Vagina (tissue), 2 donors: ENCODE data around the gene CACNA1I. TPM values are rescaled to one million over a fixed set of nuclear protein-coding genes. Genes with fewer than 3 reads are reported as not detected.

Experiments
- DNase-seq, 2 donors: peaks; one replicate each; pipeline ENCODE4 v3.0.0-alpha.2; 2017; ENCODE audit errors: extremely low spot score in 2 of 2
- H3K27ac ChIP-seq: fragments of 200-600 bp; sonication (generic); one replicate; pipeline ENCODE4 v1.5.1; 2019
- H3K27me3 ChIP-seq: fragments of 200-600 bp; sonication (generic); one replicate; pipeline ENCODE4 v1.5.1; 2019
- H3K36me3 ChIP-seq, 2 donors: fragments of 200-600 bp; sonication (generic); one replicate each; pipeline ENCODE4 v1.5.1; 2017 to 2019
- H3K4me1 ChIP-seq: fragments of 200-600 bp; sonication (generic); one replicate; pipeline ENCODE4 v1.5.1; 2019
- H3K4me3 ChIP-seq, 2 donors: fragments of 200-600 bp; sonication (generic); 1 replicate in 1 of 2; 2 replicates in 1 of 2; pipeline ENCODE4 v1.5.1; 2016 to 2019
- H3K9me3 ChIP-seq: fragments of 200-600 bp; sonication (generic); one replicate; pipeline ENCODE4 v1.5.1; 2019
- CTCF ChIP-seq, 3 experiments: fragments of 450-650 bp in 2 of 3; fragments of 200-600 bp in 1 of 3; sonication (generic) in 1 of 3; IDR thresholded peaks; one replicate each; pipeline ENCODE4 v1.5.1; 2017 to 2019; ENCODE audit warnings: antibody characterized with exemption in 3 of 3, mild to moderate bottlenecking in 2 of 3, moderate library complexity in 2 of 3
- POLR2A ChIP-seq, 2 donors: fragments of 450-650 bp; IDR thresholded peaks; one replicate each; pipeline ENCODE4 v1.6.1; 2017; ENCODE audit warnings: antibody characterized with exemption in 2 of 2, mild to moderate bottlenecking in 2 of 2, moderate library complexity in 2 of 2
- POLR2AphosphoS5 ChIP-seq, 2 donors: sonication (generic); formaldehyde crosslinking; IDR thresholded peaks; one replicate each; pipeline ENCODE4 v1.9.0; 2017; ENCODE audit warnings: antibody characterized with exemption in 2 of 2, mild to moderate bottlenecking in 2 of 2, low read depth in 1 of 2; ENCODE audit not compliant: insufficient read depth in 1 of 2
- intact Hi-C: fragments of 100-400 bp; cut with DNase I; formaldehyde crosslinking; loops from one replicate; pipeline ENCODE4 v1.15.1; 2023
- total RNA-seq: library from RNA; depleted of rRNA; stranded (reverse); fragments of >200 nt; gene quantifications from one replicate; pipeline ENCODE4 v1.2.3, GENCODE V29; 2016

CACNA1I gene
- total RNA-seq, 1 donor from 2014 or later, result 1.2 TPM

- DNase-seq, result no peak
- TF ChIP-seq CTCF (IDR thresholded peaks at IDR 0.05), result no peak
- TF ChIP-seq POLR2A (IDR thresholded peaks at IDR 0.05), result no peak
- no peak for TF ChIP-seq POLR2AphosphoS5 (IDR thresholded peaks at IDR 0.05; ENCODE audit: insufficient read depth in 1 of 2, low read depth in 1 of 2)
- H3K27me3 ChIP-seq, result no peaks in the 10 kb centered on the region
- no peaks in the 10 kb centered on the region for H3K36me3 ChIP-seq
- H3K4me3 ChIP-seq, result no peak overlapping the region
- intact Hi-C loops, result no loop called here
- H3K4me1 ChIP-seq, result no peaks in the 10 kb centered on the region
- H3K9me3 ChIP-seq, result no peaks in the 10 kb centered on the region
- H3K27ac ChIP-seq, result no peak overlapping the region
These were observed 140.0 kb downstream of the CACNA1I start for GRCh38 chr22:39710380-39711150.

GRCh38 chr22:39712081-39712480 is 141.5 kb downstream of the CACNA1I start:
- H3K27me3 ChIP-seq, result no peaks in the 10 kb centered on the region
- no peak overlapping the region for H3K4me3 ChIP-seq
- no peaks in the 10 kb centered on the region for H3K36me3 ChIP-seq
- H3K27ac ChIP-seq, result no peak overlapping the region
- intact Hi-C loops, result no loop called here
- TF ChIP-seq POLR2AphosphoS5 (IDR thresholded peaks at IDR 0.05; ENCODE audit: insufficient read depth in 1 of 2, low read depth in 1 of 2) (no peak), POLR2A (IDR thresholded peaks at IDR 0.05) (no peak), CTCF (IDR thresholded peaks at IDR 0.05) (no peak)
- no peak for DNase-seq
- H3K4me1 ChIP-seq, result no peaks in the 10 kb centered on the region
- no peaks in the 10 kb centered on the region for H3K9me3 ChIP-seq

- no peak overlapping the region for H3K4me3 ChIP-seq
- intact Hi-C loops, result no loop called here
- no peaks in the 10 kb centered on the region for H3K9me3 ChIP-seq
- no peak for TF ChIP-seq POLR2A (IDR thresholded peaks at IDR 0.05)
- TF ChIP-seq CTCF (IDR thresholded peaks at IDR 0.05), result no peak
- no peak for TF ChIP-seq POLR2AphosphoS5 (IDR thresholded peaks at IDR 0.05; ENCODE audit: insufficient read depth in 1 of 2, low read depth in 1 of 2)
- no peaks in the 10 kb centered on the region for H3K4me1 ChIP-seq
- H3K27ac ChIP-seq, result no peak overlapping the region
- H3K36me3 ChIP-seq, result no peaks in the 10 kb centered on the region
- DNase-seq, result no peak
- no peaks in the 10 kb centered on the region for H3K27me3 ChIP-seq
These were observed 142.4 kb downstream of the CACNA1I start for GRCh38 chr22:39712751-39713525.

GRCh38 chr22:39713799-39714290 is 143.3 kb downstream of the CACNA1I start:
- Histone ChIP-seq H3K27me3 (no peaks in the 10 kb centered on the region), H3K27ac (no peak overlapping the region), H3K4me3 (no peak overlapping the region), H3K9me3 (no peaks in the 10 kb centered on the region), H3K36me3 (no peaks in the 10 kb centered on the region), H3K4me1 (no peaks in the 10 kb centered on the region)
- TF ChIP-seq POLR2A (IDR thresholded peaks at IDR 0.05), result no peak
- no peak for DNase-seq
- intact Hi-C loops, result no loop called here

GRCh38 chr22:39714321-39714720 is 143.8 kb downstream of the CACNA1I start:
- Histone ChIP-seq H3K4me3 (no peak overlapping the region), H3K9me3 (no peaks in the 10 kb centered on the region), H3K4me1 (no peaks in the 10 kb centered on the region), H3K27me3 (no peaks in the 10 kb centered on the region), H3K27ac (no peak overlapping the region), H3K36me3 (no peaks in the 10 kb centered on the region)
- intact Hi-C loops, result no loop called here
- no peak for DNase-seq
- TF ChIP-seq POLR2AphosphoS5 (IDR thresholded peaks at IDR 0.05; ENCODE audit: insufficient read depth in 1 of 2, low read depth in 1 of 2), result no peak
- no peak for TF ChIP-seq CTCF (IDR thresholded peaks at IDR 0.05)
- no peak for TF ChIP-seq POLR2A (IDR thresholded peaks at IDR 0.05)
